ENCODE measurements around the gene TAF4B. TPM values are rescaled to one million over a fixed set of nuclear protein-coding genes. Genes with fewer than 3 reads are reported as not detected.
A peak's percentile ranks its signal among the peaks of the same experiment; 100 is the strongest.

Gene TAF4B
- total and polyA plus RNA-seq, 5 donors from 2014 or later = 1.6 to 5.6 (median 4.6) TPM

GRCh38 chr18:26394047-26394654 is 167.9 kb downstream of the TAF4B start:
- Mint-ChIP-seq H3K27me3 (no peaks in the 10 kb centered on the region), H3K36me3 (peaks cover 17% of the 10 kb centered on the region), H3K27ac (no peak overlapping the region), H3K4me1 (peaks cover 0 to 3% (median 0%) of the 10 kb centered on the region in 4 donors), H3K4me3 (no peak overlapping the region), H3K9me3 (no peaks in the 10 kb centered on the region)
- Histone ChIP-seq H3K9me3 (ENCODE audit: control insufficient read depth in 2 of 2, low read length in 2 of 2) (no peaks in the 10 kb centered on the region), H3K4me3 (ENCODE audit: low read depth, low read length) (no peak overlapping the region), H3K36me3 (ENCODE audit: control insufficient read depth, insufficient read depth, low read length) (peaks cover 8% of the 10 kb centered on the region), H3K4me1 (ENCODE audit: control insufficient read depth, insufficient read depth, low read length, poor library complexity, severe bottlenecking) (no peaks in the 10 kb centered on the region), H3K27ac (ENCODE audit: insufficient read depth, low read length, poor library complexity, severe bottlenecking) (no peak overlapping the region), H3K27me3 (ENCODE audit: control insufficient read depth, insufficient read depth, low read length) (no peaks in the 10 kb centered on the region)
- ATAC-seq (ENCODE audit: low read depth in 2 of 2) (no peak), DNase-seq (no peak)

- no peak overlapping the region for H3K4me3 Mint-ChIP-seq
These were observed 170.8 kb downstream of the TAF4B start for GRCh38 chr18:26397019-26397418.

GRCh38 chr18:26403491-26403890 is 177.2 kb downstream of the TAF4B start:
- Mint-ChIP-seq H3K27ac (no peak overlapping the region), H3K4me3 (no peak overlapping the region), H3K27me3 (no peaks in the 10 kb centered on the region), H3K4me1 (no peaks in the 10 kb centered on the region), H3K9me3 (no peaks in the 10 kb centered on the region), H3K36me3 (peaks cover 4% of the 10 kb centered on the region)
- no peak overlapping the region for H3K27ac ChIP-seq (ENCODE audit: insufficient read depth, low read length, poor library complexity, severe bottlenecking)
- H3K36me3 ChIP-seq (ENCODE audit: control insufficient read depth, insufficient read depth, low read length) = no peaks in the 10 kb centered on the region
- no peak overlapping the region for H3K4me3 ChIP-seq (ENCODE audit: low read depth, low read length)
- H3K27me3 ChIP-seq (ENCODE audit: control insufficient read depth, insufficient read depth, low read length) = no peaks in the 10 kb centered on the region
- no peak for DNase-seq
- H3K4me1 ChIP-seq (ENCODE audit: control insufficient read depth, insufficient read depth, low read length, poor library complexity, severe bottlenecking) = no peaks in the 10 kb centered on the region
- ATAC-seq (ENCODE audit: low read depth in 2 of 2) = no peak
- H3K9me3 ChIP-seq (ENCODE audit: control insufficient read depth in 2 of 2, low read length in 2 of 2) = no peaks in the 10 kb centered on the region

More at GRCh38 chr18:26397019-26397418, 170.8 kb downstream of the TAF4B start:
- no peaks in the 10 kb centered on the region for H3K36me3 ChIP-seq (ENCODE audit: control insufficient read depth, insufficient read depth, low read length)
- H3K9me3 ChIP-seq (ENCODE audit: control insufficient read depth in 2 of 2, low read length in 2 of 2) = no peaks in the 10 kb centered on the region
- no peak for DNase-seq
- ATAC-seq (ENCODE audit: low read depth in 2 of 2) = no peak
- H3K4me3 ChIP-seq (ENCODE audit: low read depth, low read length) = no peak overlapping the region
- H3K27ac ChIP-seq (ENCODE audit: insufficient read depth, low read length, poor library complexity, severe bottlenecking) = no peak overlapping the region
- no peaks in the 10 kb centered on the region for H3K4me1 ChIP-seq (ENCODE audit: control insufficient read depth, insufficient read depth, low read length, poor library complexity, severe bottlenecking)
- Mint-ChIP-seq H3K27me3 (no peaks in the 10 kb centered on the region), H3K27ac (no peak overlapping the region), H3K9me3 (no peaks in the 10 kb centered on the region), H3K4me1 (no peaks in the 10 kb centered on the region), H3K36me3 (no peaks in the 10 kb centered on the region)
- no peaks in the 10 kb centered on the region for H3K27me3 ChIP-seq (ENCODE audit: control insufficient read depth, insufficient read depth, low read length)

GRCh38 chr18:26405190-26405801 is 179.1 kb downstream of the TAF4B start:
- no peak overlapping the region for H3K27ac ChIP-seq (ENCODE audit: insufficient read depth, low read length, poor library complexity, severe bottlenecking)
- H3K36me3 Mint-ChIP-seq = peaks cover 4% of the 10 kb centered on the region
- H3K36me3 ChIP-seq (ENCODE audit: control insufficient read depth, insufficient read depth, low read length) = no peaks in the 10 kb centered on the region

GRCh38 chr18:26406324-26406723 is 180.1 kb downstream of the TAF4B start:
- no peaks in the 10 kb centered on the region for H3K4me1 ChIP-seq (ENCODE audit: control insufficient read depth, insufficient read depth, low read length, poor library complexity, severe bottlenecking)
- H3K9me3 ChIP-seq (ENCODE audit: control insufficient read depth in 2 of 2, low read length in 2 of 2) = no peaks in the 10 kb centered on the region
- H3K27ac ChIP-seq (ENCODE audit: insufficient read depth, low read length, poor library complexity, severe bottlenecking) = no peak overlapping the region
- H3K36me3 Mint-ChIP-seq = peaks cover 4% of the 10 kb centered on the region
- H3K4me3 Mint-ChIP-seq = no peak overlapping the region
- H3K4me3 ChIP-seq (ENCODE audit: low read depth, low read length) = no peak overlapping the region
- no peaks in the 10 kb centered on the region for H3K4me1 Mint-ChIP-seq
- no peaks in the 10 kb centered on the region for H3K27me3 ChIP-seq (ENCODE audit: control insufficient read depth, insufficient read depth, low read length)
- no peak for DNase-seq
- no peaks in the 10 kb centered on the region for H3K27me3 Mint-ChIP-seq
- no peaks in the 10 kb centered on the region for H3K36me3 ChIP-seq (ENCODE audit: control insufficient read depth, insufficient read depth, low read length)
- no peaks in the 10 kb centered on the region for H3K9me3 Mint-ChIP-seq
- H3K27ac Mint-ChIP-seq = no peak overlapping the region
- no peak for ATAC-seq (ENCODE audit: low read depth in 2 of 2)

More at GRCh38 chr18:26405190-26405801, 179.1 kb downstream of the TAF4B start:
- ATAC-seq (ENCODE audit: low read depth in 2 of 2) (no peak), DNase-seq (peak in 1 of 3 donors; percentile 6)
- Histone ChIP-seq H3K4me1 (ENCODE audit: control insufficient read depth, insufficient read depth, low read length, poor library complexity, severe bottlenecking) (no peaks in the 10 kb centered on the region), H3K4me3 (ENCODE audit: low read depth, low read length) (no peak overlapping the region), H3K9me3 (ENCODE audit: control insufficient read depth in 2 of 2, low read length in 2 of 2) (no peaks in the 10 kb centered on the region), H3K27me3 (ENCODE audit: control insufficient read depth, insufficient read depth, low read length) (no peaks in the 10 kb centered on the region)
- no peaks in the 10 kb centered on the region for H3K27me3 Mint-ChIP-seq
- no peaks in the 10 kb centered on the region for H3K4me1 Mint-ChIP-seq
- no peak overlapping the region for H3K27ac Mint-ChIP-seq
- H3K9me3 Mint-ChIP-seq = no peaks in the 10 kb centered on the region
- H3K4me3 Mint-ChIP-seq = no peak overlapping the region

- H3K4me1 ChIP-seq (ENCODE audit: control insufficient read depth, insufficient read depth, low read length, poor library complexity, severe bottlenecking) = no peaks in the 10 kb centered on the region
- Mint-ChIP-seq H3K27me3 (no peaks in the 10 kb centered on the region), H3K36me3 (peaks cover 4% of the 10 kb centered on the region), H3K4me3 (no peak overlapping the region), H3K27ac (no peak overlapping the region), H3K4me1 (no peaks in the 10 kb centered on the region), H3K9me3 (no peaks in the 10 kb centered on the region)
- H3K27ac ChIP-seq (ENCODE audit: insufficient read depth, low read length, poor library complexity, severe bottlenecking) = no peak overlapping the region
- ATAC-seq (ENCODE audit: low read depth in 2 of 2) = no peak
- H3K4me3 ChIP-seq (ENCODE audit: low read depth, low read length) = no peak overlapping the region
- no peak for DNase-seq
- H3K27me3 ChIP-seq (ENCODE audit: control insufficient read depth, insufficient read depth, low read length) = no peaks in the 10 kb centered on the region
- no peaks in the 10 kb centered on the region for H3K36me3 ChIP-seq (ENCODE audit: control insufficient read depth, insufficient read depth, low read length)
- H3K9me3 ChIP-seq (ENCODE audit: control insufficient read depth in 2 of 2, low read length in 2 of 2) = no peaks in the 10 kb centered on the region
These were observed 180.7 kb downstream of the TAF4B start for GRCh38 chr18:26406854-26407517.

GRCh38 chr18:26407736-26408601 is 181.7 kb downstream of the TAF4B start:
- no peaks in the 10 kb centered on the region for H3K4me1 ChIP-seq (ENCODE audit: control insufficient read depth, insufficient read depth, low read length, poor library complexity, severe bottlenecking)
- Mint-ChIP-seq H3K27ac (peak overlapping the region in 1 of 3 donors; percentile 14), H3K4me3 (no peak overlapping the region), H3K4me1 (no peaks in the 10 kb centered on the region), H3K36me3 (no peaks in the 10 kb centered on the region), H3K27me3 (no peaks in the 10 kb centered on the region), H3K9me3 (no peaks in the 10 kb centered on the region)
- no peaks in the 10 kb centered on the region for H3K27me3 ChIP-seq (ENCODE audit: control insufficient read depth, insufficient read depth, low read length)
- ATAC-seq (ENCODE audit: low read depth in 2 of 2) (no peak), DNase-seq (no peak)
- H3K27ac ChIP-seq (ENCODE audit: insufficient read depth, low read length, poor library complexity, severe bottlenecking) = no peak overlapping the region
- no peaks in the 10 kb centered on the region for H3K9me3 ChIP-seq (ENCODE audit: control insufficient read depth in 2 of 2, low read length in 2 of 2)
- H3K36me3 ChIP-seq (ENCODE audit: control insufficient read depth, insufficient read depth, low read length) = no peaks in the 10 kb centered on the region
- H3K4me3 ChIP-seq (ENCODE audit: low read depth, low read length) = no peak overlapping the region
